Mesenteric fat pad (tissue), 1 donor: ENCODE data around the gene C2orf92. TPM values are rescaled to one million over a fixed set of nuclear protein-coding genes. Genes with fewer than 3 reads are reported as not detected.

ENCODE experiments used
- DNase-seq: peaks from one replicate; pipeline ENCODE4 v3.0.0-alpha.2; 2020; ENCODE audit warnings: low spot score
- total RNA-seq: library from RNA; stranded (reverse); fragmentation: NEBNext Ultra II Directional; extraction: Animal tissue kit (Norgen Biotek cat#: 25700); gene quantifications from one replicate; pipeline ENCODE4 v1.2.1, GENCODE V29; 2021
- donor health status: DM: yes; HTN: yes; CAD: no.

C2orf92 gene
- total RNA-seq, 1 donor from 2014 or later: 5.9 TPM

GRCh38 chr2:97691166-97691565 lies 21.7 kb downstream of the C2orf92 start:
- peak; percentile 81 for DNase-seq

GRCh38 chr2:97693476-97693875 lies 24.0 kb downstream of the C2orf92 start:
- DNase-seq: no peak

- DNase-seq: no peak
Measured at GRCh38 chr2:97695744-97696143, 26.2 kb downstream of the C2orf92 start.

GRCh38 chr2:97697252-97698235 lies 28.0 kb downstream of the C2orf92 start:
- peak; percentile 96 for DNase-seq

- no peak for DNase-seq
Measured at GRCh38 chr2:97698530-97698929, 29.0 kb downstream of the C2orf92 start.

GRCh38 chr2:97699765-97700444 lies 30.4 kb downstream of the C2orf92 start:
- no peak for DNase-seq

GRCh38 chr2:97701186-97701585 lies 31.7 kb downstream of the C2orf92 start:
- peak; percentile 88 for DNase-seq

- DNase-seq: peak; percentile 74
Measured at GRCh38 chr2:97701851-97702465, 32.4 kb downstream of the C2orf92 start.

GRCh38 chr2:97702731-97703470 lies 33.4 kb downstream of the C2orf92 start:
- DNase-seq: no peak

- no peak for DNase-seq
Measured at GRCh38 chr2:97703741-97704140, 34.2 kb downstream of the C2orf92 start.

GRCh38 chr2:97704989-97705388 lies 35.5 kb downstream of the C2orf92 start:
- DNase-seq: no peak

- peak; percentile 69 for DNase-seq
Measured at GRCh38 chr2:97706112-97706511, 36.6 kb downstream of the C2orf92 start.

GRCh38 chr2:97706708-97707345 lies 37.3 kb downstream of the C2orf92 start:
- peak; percentile 60 for DNase-seq

- peak; percentile 80 for DNase-seq
Measured at GRCh38 chr2:97707362-97708047, 38.0 kb downstream of the C2orf92 start.

- DNase-seq: peak; percentile 64
Measured at GRCh38 chr2:97708048-97708380, 38.5 kb downstream of the C2orf92 start.

GRCh38 chr2:97708608-97709007 lies 39.1 kb downstream of the C2orf92 start:
- peak; percentile 30 for DNase-seq

GRCh38 chr2:97711394-97711711 lies 41.8 kb downstream of the C2orf92 start:
- no peak for DNase-seq

GRCh38 chr2:97712175-97712574 lies 42.7 kb downstream of the C2orf92 start:
- peak; percentile 55 for DNase-seq

GRCh38 chr2:97712693-97713295 lies 43.3 kb downstream of the C2orf92 start:
- peak; percentile 43 for DNase-seq
